Fibroblast of skin of left biceps (primary cell): ENCODE data around the gene ITGA7.

ENCODE experiments used
- DNase-seq, 2 experiments: peaks; one replicate each; pipeline ENCODE4 v3.0.0-alpha.2; 2013; ENCODE audit warnings: low read depth in 2 of 2

ITGA7 gene

DNA sequence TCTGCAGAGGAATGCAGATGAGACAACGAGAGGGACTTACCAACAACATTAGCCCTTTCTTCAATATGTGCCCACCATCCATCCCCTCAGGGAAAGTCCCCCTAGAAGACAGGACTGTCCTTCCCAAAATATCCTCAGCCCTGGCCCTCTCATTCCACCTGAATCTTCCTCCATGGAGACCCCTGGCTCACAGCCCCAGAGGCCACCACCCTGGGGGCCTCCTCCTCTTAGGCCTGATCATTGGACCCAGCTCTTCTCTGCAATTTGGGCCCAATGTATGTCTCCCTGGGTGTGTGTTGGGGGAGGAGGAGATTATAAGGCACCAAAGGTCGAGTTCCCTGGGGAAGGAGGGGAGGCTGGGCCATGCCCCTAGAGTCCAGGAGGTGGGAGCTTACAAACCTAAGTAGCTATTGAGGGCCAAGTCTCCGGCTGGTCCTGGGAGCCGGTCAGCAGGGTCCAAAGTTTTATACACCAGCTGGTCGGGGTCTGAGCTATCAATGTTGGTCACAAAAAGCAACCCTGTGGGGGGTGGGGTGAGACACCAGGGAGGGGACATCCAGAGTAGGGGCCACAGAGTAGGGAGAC lies 8.1 kb downstream of the ITGA7 start:
- no peak for DNase-seq

DNA sequence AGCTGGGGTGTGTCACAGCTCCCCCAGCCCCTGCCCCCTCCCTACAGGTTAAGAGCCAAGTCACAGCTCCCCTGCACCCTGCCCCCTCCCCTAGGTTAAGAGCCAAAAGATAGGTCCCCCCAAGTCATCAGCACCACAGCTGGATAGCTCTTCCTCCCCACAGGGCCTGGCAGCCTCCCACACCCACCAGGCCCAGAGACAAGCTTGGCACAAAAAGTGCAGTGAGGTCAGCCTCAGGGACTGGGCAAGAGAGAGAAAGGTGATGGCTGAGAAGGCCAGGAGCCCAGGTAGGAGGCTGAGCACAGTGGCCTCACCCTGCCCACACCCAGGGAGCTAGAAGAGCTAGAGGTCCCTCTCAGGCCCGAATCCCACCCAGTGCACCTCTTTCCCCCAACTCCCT lies 8.7 kb downstream of the ITGA7 start:
- no peak for DNase-seq

DNA sequence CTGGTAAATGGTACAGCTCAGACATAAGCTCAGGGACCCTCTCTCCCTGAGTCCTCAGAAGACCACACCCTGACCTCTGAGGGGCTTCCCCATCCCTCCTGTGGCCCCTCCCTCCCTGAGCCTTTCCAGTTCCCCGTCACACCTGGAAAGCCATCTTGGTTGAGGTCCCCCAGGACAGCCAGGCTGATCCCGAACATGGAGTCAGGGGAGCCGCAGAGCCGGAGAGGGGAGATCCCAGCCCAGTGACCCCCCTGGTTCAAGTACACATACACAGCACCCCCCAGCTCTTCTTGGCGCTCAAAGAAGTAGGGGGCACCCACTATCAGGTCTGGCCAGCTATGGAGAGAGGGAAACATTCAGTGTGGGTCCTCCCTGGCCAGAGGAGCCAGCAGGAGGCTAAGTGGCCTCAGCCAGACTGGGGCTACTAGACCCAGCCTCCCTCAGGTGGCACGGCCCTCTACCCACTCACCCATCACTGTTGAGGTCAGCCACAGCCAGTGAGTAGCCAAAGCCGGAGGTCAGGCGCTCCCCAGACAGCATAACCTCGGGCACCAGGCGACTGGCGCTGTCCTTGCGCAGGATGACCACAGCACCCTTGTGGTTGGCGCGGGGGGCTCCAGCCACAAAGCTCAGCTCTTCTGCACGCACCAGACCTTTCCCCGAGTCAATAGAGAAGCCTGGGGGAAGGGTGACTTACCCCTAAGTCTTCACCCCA lies 9.3 kb downstream of the ITGA7 start:
- DNase-seq: no peak

GRCh38 chr12:55697686-55698085 lies 10.0 kb downstream of the ITGA7 start:
- no peak for DNase-seq

- no peak for DNase-seq
Observed at GRCh38 chr12:55696796-55697462, 10.8 kb downstream of the ITGA7 start.

DNA sequence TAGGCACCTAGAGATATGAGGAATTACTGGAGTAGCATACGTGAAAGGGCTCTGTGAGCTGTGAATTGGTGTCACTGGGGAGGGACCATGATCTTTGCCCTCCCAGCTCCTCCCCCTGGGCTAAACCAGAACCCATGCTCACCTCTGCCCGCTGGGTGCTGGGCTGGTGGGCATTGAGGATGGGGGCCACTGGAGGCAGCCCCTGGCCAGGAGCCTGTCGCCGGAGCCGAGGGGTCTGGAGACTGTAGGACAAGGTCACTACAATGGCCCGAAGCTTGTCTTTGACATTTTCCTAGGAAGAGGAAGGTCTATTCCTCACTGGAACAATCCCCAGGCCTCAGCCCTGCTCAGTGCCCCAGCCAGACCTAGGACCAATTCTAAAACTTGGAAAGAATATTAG lies 11.6 kb downstream of the ITGA7 start:
- DNase-seq: no peak

- no peak for DNase-seq
Observed at GRCh38 chr12:55695349-55695748, 12.4 kb downstream of the ITGA7 start.

DNA sequence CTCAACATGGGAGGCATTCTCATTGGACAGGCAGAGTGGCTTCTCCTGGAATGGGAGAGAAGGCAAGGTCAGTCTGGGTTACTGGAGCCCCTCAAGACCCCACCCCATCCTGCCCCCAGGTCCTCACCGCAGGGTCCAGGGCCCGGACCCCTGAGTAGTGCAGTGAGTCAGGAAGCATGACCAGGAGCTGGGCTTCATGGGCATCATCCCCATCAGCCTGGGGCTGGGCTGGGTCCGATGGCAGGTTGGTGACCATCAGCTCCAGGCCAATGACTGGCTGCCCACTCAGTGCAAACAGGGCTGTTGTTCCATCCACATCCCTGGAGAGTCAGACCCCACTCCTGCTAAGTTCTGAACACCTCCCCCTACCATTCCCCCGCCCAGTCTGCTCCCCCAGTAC lies 13.1 kb downstream of the ITGA7 start:
- no peak for DNase-seq

DNA sequence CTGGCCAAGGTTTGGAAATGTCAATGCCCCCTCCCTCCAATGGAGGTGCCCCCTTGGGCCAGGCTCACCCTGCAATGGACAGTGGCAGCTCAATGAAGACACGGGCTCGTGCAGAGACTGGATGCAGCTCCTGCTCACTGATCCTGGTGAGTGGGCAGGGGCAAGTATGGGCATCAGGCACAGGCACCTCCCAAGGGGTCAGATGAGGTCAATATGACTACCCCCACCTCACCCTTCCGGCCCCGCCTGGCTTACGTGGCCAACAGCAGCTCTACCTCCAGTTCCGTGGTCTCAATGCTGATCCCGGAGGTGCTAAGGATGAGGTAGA lies 13.6 kb downstream of the ITGA7 start:
- DNase-seq: no peak

DNA sequence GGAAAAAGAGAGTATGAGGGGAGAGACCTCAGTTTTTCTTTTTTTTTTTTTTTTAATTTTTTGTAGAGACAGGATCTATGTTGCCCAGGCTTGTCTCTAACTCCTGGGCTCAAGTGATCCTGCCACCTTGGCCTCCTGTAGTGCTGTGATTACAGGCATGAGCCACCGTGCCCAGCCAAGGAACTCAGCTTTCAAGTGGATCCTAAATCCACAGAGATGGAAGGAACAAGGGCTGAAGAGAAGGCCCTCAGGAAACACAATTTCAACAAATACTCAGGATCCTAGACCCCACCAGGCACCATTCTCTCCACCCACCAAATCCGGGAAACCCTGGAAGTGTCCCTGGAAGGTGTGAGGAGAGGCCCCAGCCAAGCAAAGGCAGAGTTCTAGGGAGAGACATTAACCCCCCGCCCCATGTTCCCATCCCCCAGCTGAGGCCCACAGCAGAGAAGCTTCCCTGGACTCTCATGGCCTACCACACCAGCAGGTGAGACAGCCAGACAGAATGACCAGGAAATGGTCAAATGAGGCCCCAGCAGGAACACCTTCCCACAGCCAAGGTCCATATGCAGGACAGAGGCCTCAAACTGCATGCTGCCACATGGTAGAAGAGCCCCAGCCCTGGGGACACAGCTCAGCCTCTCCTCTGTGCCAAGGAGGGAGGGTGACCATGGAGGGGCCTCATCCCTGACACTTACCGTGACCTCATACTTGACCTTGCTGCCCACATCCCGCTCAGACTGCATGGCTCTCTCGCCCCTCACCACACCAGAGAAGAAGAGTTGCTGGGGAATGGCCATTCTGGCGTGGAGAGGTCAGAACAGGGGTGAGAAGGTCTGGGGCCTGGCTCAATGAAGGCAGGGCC lies 14.1 kb downstream of the ITGA7 start:
- no peak for DNase-seq

GRCh38 chr12:55692631-55693322 lies 14.9 kb downstream of the ITGA7 start:
- DNase-seq: no peak

GRCh38 chr12:55688716-55689655 lies 18.7 kb downstream of the ITGA7 start:
- no peak for DNase-seq

DNA sequence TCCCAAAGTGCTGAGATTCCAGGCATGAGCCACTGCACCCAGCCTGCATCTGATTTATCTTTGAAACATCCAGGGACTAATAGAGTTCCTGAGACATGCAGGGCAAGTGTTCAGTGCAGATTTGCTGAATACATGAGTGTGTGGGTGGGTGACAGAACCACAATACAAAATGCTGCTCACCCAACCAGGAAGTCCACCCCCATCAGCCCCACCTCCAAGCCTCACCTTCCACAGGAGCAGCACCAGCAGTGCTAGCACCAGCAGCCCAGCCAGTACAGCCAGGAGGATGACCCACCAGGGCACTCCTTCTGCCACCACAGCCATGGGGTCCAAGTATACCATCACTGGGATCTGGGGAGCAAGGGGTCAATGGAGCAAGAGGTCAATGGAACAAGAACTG lies 20.0 kb downstream of the ITGA7 start:
- no peak for DNase-seq

DNA sequence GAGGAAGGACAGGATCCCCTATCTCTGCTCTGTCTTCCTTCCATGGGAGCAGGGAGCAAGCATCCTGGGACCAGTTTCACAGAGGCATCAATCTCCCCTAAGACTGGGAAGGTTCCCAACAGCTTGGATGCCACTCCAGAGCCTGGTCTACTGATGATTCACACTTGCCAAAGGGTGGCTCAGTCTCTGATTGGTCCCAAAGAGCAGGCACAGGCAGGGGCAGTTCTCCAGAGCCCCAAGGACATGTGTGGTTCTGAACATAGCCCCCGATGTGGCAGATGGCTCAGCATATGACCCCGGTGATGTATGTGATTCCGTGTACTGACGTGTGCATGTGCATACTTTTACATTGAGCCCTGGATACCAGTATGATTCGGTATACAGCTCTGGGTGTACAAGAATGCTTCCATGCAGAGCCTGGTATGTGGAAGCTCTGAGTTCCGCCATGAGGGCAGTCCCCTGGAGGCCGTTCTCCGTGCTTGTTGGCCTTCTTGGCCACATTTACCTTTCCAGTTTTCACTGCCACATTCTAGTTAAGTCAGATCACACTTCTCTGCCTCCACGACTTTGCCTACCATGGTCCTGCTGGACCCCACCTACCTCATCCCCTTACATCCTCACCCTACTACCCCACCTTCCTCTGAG lies 21.2 kb downstream of the ITGA7 start:
- DNase-seq: no peak

DNA sequence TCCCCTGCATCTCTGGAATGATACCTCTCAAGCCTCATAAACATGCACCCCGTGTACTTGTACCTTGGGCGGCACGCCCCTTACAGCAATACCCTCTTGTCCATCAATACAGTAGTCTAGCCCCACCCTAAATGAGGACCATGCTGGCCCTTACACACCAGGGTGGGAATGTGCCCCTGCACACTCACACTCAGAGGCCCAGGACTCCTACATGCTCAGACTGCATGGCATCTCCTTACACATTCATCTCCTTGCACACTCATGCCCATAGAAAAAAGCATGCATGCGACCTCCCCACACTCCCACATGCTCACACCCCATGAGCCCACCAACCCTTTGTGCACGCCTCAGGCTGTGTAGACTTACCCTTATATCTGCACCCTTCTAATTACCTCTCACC lies 22.0 kb downstream of the ITGA7 start:
- no peak for DNase-seq

DNA sequence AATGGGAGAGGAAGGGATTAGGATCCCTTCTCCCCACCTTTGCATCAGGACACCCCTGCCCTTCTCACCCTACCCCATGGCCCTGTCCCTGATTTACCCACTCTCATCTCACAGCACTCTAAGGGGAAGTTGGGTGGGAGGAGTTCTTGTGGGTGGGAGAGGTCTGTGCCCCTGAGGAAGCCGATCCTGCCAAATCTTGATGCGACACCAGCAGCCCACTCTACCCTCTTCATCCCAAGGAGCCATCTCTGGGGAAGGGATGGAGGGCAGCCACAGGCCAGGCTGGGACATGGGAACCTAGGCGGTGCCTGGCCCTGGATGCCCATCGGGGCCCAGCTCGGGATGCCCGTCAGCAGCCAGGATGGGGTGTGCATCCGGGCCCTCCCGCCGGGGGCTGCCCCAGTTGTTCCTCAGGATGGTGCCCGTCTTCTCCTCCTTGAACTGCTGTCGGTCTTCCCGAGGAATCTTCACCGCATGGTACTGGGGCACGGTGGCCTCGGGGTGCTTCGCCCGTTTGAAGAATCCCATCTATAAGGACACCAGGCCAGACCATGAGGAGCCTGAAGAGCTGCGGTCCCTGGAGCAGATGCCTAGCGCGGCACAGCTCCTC lies 22.8 kb downstream of the ITGA7 start:
- DNase-seq: no peak

GRCh38 chr12:55683676-55684075 lies 24.0 kb downstream of the ITGA7 start:
- DNase-seq: no peak

DNA sequence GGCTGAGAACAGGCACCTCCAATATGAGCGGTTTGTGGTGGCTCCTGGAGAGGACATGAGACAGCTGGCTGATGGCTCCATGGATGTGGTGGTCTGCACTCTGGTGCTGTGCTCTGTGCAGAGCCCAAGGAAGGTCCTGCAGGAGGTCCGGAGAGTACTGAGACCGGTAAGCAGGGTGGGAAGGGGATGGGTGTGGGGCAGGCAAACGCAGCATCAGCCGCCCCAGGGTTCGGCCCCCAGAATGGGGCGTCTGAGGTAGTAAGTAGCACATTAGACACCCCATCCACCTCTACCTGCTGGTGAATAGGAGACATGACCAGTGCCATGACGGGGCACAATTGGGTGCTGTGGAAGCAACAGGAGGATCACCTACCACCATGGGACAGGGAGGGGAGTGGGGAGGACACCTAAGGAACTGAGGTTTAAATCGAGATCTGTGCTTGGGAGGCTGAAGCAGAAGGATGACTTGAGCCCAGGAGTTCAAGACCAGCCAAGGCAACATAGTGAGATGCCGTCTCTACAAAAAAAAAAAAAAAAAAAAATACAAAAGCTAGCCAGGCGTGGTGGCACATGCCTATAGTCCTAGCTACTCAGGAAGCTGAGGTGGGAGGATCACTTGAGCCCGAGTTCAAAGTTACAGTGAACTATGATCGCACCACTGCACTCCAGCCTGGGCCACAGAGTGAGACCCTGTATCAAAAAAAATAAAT lies 25.5 kb downstream of the ITGA7 start:
- DNase-seq: no peak
